ENCODE data around the gene UBIAD1. TPM values are rescaled to one million over a fixed set of nuclear protein-coding genes. Genes with fewer than 3 reads are reported as not detected.

Gene UBIAD1
- total and polyA plus RNA-seq, 2 donors (not counting 3 experiments of a cell fraction or from before 2014, with no cell fraction given): 12.7 to 17.8 TPM

GRCh38 chr1:11321656-11322491 is 48.9 kb downstream of the UBIAD1 start:
- H3K79me2 ChIP-seq (ENCODE audit: control insufficient read depth, insufficient read depth, low read length): no peaks in the 10 kb centered on the region
- H3K4me2 ChIP-seq (ENCODE audit: insufficient read depth, low read length): no peak overlapping the region
- H3K9ac ChIP-seq (replicated peaks; ENCODE audit: extremely low read depth, insufficient read depth, low read length): no peak overlapping the region
- dilution Hi-C loops (cut with MboI; ENCODE audit: extremely low pct_ligation_motif_present, low sequenced_read_pairs): no loop called here
- TF ChIP-seq POLR2A (IDR thresholded peaks at IDR 0.05; ENCODE audit: low read depth, low read length) (no peak), JUN (IDR thresholded peaks at IDR 0.05; ENCODE audit: borderline replicate concordance, insufficient read depth, insufficient read length, low read depth) (no peak), CTCF (IDR thresholded peaks at IDR 0.05; ENCODE audit: extremely low read depth in 1 of 2, insufficient read depth in 1 of 2, low read depth in 1 of 2, low read length in 2 of 2) (no peak), MAX (IDR thresholded peaks at IDR 0.05; ENCODE audit: insufficient read depth, insufficient read length) (no peak), POLR2AphosphoS5 (IDR thresholded peaks at IDR 0.05; ENCODE audit: insufficient read depth, low read depth, low read length) (no peak), GATA2 (IDR thresholded peaks at IDR 0.05; ENCODE audit: insufficient read depth, insufficient read length, low read depth, low read length) (no peak), FOS (IDR thresholded peaks at IDR 0.05; ENCODE audit: borderline replicate concordance, insufficient read depth, low read length) (no peak), EZH2 (IDR thresholded peaks at IDR 0.05; ENCODE audit: borderline replicate concordance, low read depth, low read length, severe bottlenecking) (no peak), MYC (IDR thresholded peaks at IDR 0.05; ENCODE audit: low read depth, low read length) (no peak)
- no peaks in the 10 kb centered on the region for H3K4me1 ChIP-seq (ENCODE audit: control insufficient read depth, extremely low read depth, insufficient read depth, low read length)
- no peaks in the 10 kb centered on the region for H4K20me1 ChIP-seq (replicated peaks; ENCODE audit: control insufficient read depth, extremely low read depth, insufficient read depth, low read length)
- H2AFZ ChIP-seq (ENCODE audit: low read depth, low read length): no peak overlapping the region
- no peaks in the 10 kb centered on the region for H3K9me1 ChIP-seq (replicated peaks; ENCODE audit: control insufficient read depth, extremely low read depth, insufficient read depth, low read length)
- FAIRE-seq: no peak
- no peaks in the 10 kb centered on the region for H3K27me3 ChIP-seq (ENCODE audit: control insufficient read depth in 2 of 2, insufficient read depth in 2 of 2, low read length in 2 of 2)
- BruUV-seq (replicated peaks): no TSS peak
- DNase-seq (ENCODE audit: low read depth, low spot score): no peak
- H3K4me3 ChIP-seq (replicated peaks in 1 of 3; ENCODE audit: insufficient read depth in 1 of 3, low read depth in 1 of 3, low read length in 3 of 3): no peak overlapping the region
- no peak overlapping the region for H3K27ac ChIP-seq (ENCODE audit: insufficient read depth, low read depth, low read length)
- no peaks in the 10 kb centered on the region for H3K36me3 ChIP-seq (ENCODE audit: control insufficient read depth in 2 of 2, extremely low read depth in 1 of 2, insufficient read depth in 2 of 2, low read length in 2 of 2)
- ChIA-PET POLR2A (no interaction called here), CTCF (interaction anchor here (0.7 to 1.8 kb wide), 7 partner anchors 9 to 324 kb away, joined by 3 to 4 read pairs (median 4); no protein-coding TSS in a partner anchor)
- no peaks in the 10 kb centered on the region for H3K9me3 ChIP-seq (replicated peaks; ENCODE audit: control insufficient read depth, insufficient read depth, low read length)
- intact Hi-C loops (cut with micrococcal nuclease): loop anchor here (5.0 kb wide), 1 partner anchor 80 kb away; no protein-coding TSS in a partner anchor
